AG04450 (cell line): ENCODE results near the gene NSUN7. TPM values are rescaled to one million over a fixed set of nuclear protein-coding genes. Genes with fewer than 3 reads are reported as not detected.

Source experiments
- CTCF ChIA-PET: fragments of 300-600, 350-600 bp; formaldehyde crosslinking; extraction: SDS; loops from one replicate; lab custom pipeline; 2022; ENCODE audit warnings: antibody characterized with exemption, inconsistent platforms; lab: Charles Lee
- POLR2A ChIA-PET: fragments of 350-600 bp; formaldehyde crosslinking; extraction: SDS; loops from one replicate; lab custom pipeline; 2021; ENCODE audit warnings: antibody characterized with exemption, inconsistent platforms; lab: Yijun Ruan, JAX
- DNase-seq: peaks from one replicate; pipeline ENCODE4 v3.0.0-alpha.2; 2011; ENCODE audit warnings: low read depth, low spot score
- H3K27ac ChIP-seq: one replicate; pipeline ENCODE4 v1.5.1; 2012; ENCODE audit warnings: low read depth, low read length, control low read depth
- H3K27me3 ChIP-seq: one replicate; pipeline ENCODE4 v1.6.0; 2012; ENCODE audit warnings: low read length; ENCODE audit not compliant: control insufficient read depth, insufficient read depth
- H3K4me3 ChIP-seq: 2 replicates; pipeline ENCODE4 v1.5.1; 2011; ENCODE audit warnings: mild to moderate bottlenecking, low read depth, low read length, control low read depth
- H3K9me3 ChIP-seq: 2 replicates; pipeline ENCODE4 v1.5.1; 2012; ENCODE audit warnings: low read length; ENCODE audit not compliant: control insufficient read depth, insufficient read depth
- CTCF ChIP-seq: IDR thresholded peaks from 2 replicates; pipeline ENCODE4 v1.5.1; 2011; ENCODE audit warnings: low read depth, low read length, control low read depth, inconsistent platforms
- polyA plus RNA-seq: library from polyadenylated mRNA; depleted of rRNA; stranded (reverse); fragments of >200 nt; gene quantifications from 2 replicates; pipeline ENCODE4 v1.2.3, GENCODE V29; 2011

Gene NSUN7
- polyA plus RNA-seq, 1 experiment: 0.11 TPM

GRCh38 chr4:40846532-40846931 is 96.8 kb downstream of the NSUN7 start:
- ChIA-PET CTCF (interaction anchor here (0.6 kb wide), 1 partner anchor 134 kb away, joined by 4 read pairs; no protein-coding TSS in a partner anchor), POLR2A (no interaction called here)
- no peak for DNase-seq
- Histone ChIP-seq H3K27me3 (no peaks in the 10 kb centered on the region), H3K4me3 (no peak overlapping the region), H3K27ac (no peak overlapping the region), H3K9me3 (no peaks in the 10 kb centered on the region)
- no peak for TF ChIP-seq CTCF

GRCh38 chr4:40848251-40848650 is 98.5 kb downstream of the NSUN7 start:
- Histone ChIP-seq H3K4me3 (no peak overlapping the region), H3K27me3 (no peaks in the 10 kb centered on the region), H3K9me3 (no peaks in the 10 kb centered on the region), H3K27ac (peak overlapping the region; percentile 31)
- TF ChIP-seq CTCF: no peak
- ChIA-PET CTCF (interaction anchor here (0.6 to 1.3 kb wide), 3 partner anchors 7 to 820 kb away, joined by 3 to 4 read pairs (median 3); no protein-coding TSS in a partner anchor), POLR2A (no interaction called here)
- DNase-seq: no peak

- Histone ChIP-seq H3K9me3 (no peaks in the 10 kb centered on the region), H3K27me3 (no peaks in the 10 kb centered on the region), H3K4me3 (no peak overlapping the region), H3K27ac (no peak overlapping the region)
- ChIA-PET CTCF (interaction anchor here (0.6 to 1.0 kb wide), 2 partner anchors 8 to 820 kb away, joined by 3 read pairs; no protein-coding TSS in a partner anchor), POLR2A (no interaction called here)
- DNase-seq: no peak
- TF ChIP-seq CTCF: no peak
These were observed 99.2 kb downstream of the NSUN7 start for GRCh38 chr4:40848940-40849339.

- CTCF ChIA-PET: interaction anchor here (0.9 kb wide), 1 partner anchor 9 kb away, joined by 3 read pairs; no protein-coding TSS in a partner anchor
- no peak for DNase-seq
- Histone ChIP-seq H3K4me3 (no peak overlapping the region), H3K27me3 (no peaks in the 10 kb centered on the region), H3K27ac (no peak overlapping the region), H3K9me3 (no peaks in the 10 kb centered on the region)
- TF ChIP-seq CTCF: no peak
- POLR2A ChIA-PET: interaction anchor here (1.1 kb wide), 1 partner anchor 406 kb away, joined by 3 read pairs; the partner anchor contains the start of gene UCHL1
These were observed 100.7 kb downstream of the NSUN7 start for GRCh38 chr4:40850496-40850895.

GRCh38 chr4:40856277-40856839 is 106.6 kb downstream of the NSUN7 start:
- no peak for DNase-seq
- H3K4me3 ChIP-seq: no peak overlapping the region; the same call in 1 of the 2 replicates
- POLR2A ChIA-PET: no interaction called here
- H3K27me3 ChIP-seq: no peaks in the 10 kb centered on the region
- no peak overlapping the region for H3K27ac ChIP-seq
- TF ChIP-seq CTCF: no peak
- CTCF ChIA-PET: interaction anchor here (1.0 to 1.5 kb wide), 3 partner anchors 11 to 16 kb away, joined by 3 to 7 read pairs (median 3); no protein-coding TSS in a partner anchor
- H3K9me3 ChIP-seq: no peaks in the 10 kb centered on the region
